ENCODE results near the gene TMEM164.
A peak's percentile ranks its signal among the peaks of the same experiment; 100 is the strongest.

TMEM164 gene

DNA sequence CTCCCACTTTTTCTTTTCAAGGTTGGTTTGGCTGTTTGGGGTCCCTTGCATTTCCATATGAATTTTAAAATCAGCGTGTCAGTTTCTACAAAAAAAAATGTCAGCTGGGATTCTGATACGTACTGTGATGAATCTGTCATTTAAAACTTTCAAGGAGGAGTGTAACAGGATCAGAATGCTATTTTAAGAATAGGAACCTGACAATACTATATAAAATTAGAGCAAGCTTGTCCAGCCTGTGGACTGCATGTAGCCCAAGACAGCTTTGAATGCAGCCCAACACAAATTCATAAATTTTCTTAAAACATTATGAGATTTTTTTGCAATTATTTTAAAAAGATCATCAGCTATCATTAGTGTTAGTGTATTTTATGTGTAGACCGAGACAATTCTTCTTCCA lies 56.5 kb downstream of the TMEM164 start:
- no peak for DNase-seq (ENCODE audit: low read depth, low spot score)
- no peak overlapping the region for H3K4me3 ChIP-seq (ENCODE audit: low read length)

DNA sequence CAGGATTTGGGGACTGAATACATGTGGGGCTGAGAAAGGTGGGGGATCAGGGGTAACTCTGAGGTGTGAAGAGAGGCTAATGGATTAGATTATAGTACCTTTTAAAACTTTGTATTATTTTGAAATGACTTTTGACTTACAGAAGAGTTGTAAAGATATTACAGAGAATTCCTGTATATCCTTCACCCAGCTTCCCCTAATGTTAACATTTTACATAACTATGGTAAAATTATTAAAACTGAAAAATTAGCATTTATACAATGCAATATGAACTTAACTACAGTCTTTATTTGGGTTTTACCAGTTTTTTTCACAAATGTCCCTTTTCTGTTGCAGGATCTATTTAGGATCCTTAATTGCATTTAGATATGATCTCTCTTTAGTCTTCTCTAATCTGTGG lies 57.4 kb downstream of the TMEM164 start:
- no peak overlapping the region for H3K4me3 ChIP-seq (ENCODE audit: low read length)
- DNase-seq (ENCODE audit: low read depth, low spot score), result no peak

DNA sequence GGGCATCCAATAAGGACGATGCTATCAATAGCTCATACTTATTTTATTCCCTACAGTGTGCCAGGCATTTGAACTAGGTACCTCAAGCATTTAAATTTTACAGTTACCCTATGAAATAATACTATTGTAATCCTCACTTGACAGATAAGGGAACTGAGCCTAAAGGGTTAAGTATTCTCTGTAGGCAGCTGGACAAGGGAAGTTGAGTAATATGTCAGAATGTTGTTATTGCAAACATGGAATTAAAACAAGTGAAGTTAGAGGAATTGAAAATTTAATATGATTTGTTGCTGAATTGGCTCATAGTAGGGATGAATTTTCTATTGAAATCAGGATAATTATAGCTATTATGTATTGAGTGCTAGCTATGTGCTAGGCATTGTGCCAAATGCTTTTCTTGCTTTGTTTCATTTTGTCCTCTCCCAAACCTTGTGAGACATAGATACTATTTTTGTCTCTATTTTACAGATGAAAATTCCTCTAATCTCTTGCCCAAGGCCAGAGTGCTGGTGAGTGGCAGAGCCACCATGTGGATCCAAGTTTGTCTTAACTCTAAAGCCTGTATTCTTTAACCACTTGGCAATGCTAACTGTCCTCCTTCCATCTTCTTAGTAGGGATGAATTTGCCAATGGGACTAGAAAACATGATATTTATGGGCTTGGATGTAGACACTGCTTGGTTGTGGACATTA lies 58.1 kb downstream of the TMEM164 start:
- DNase-seq (ENCODE audit: low read depth, low spot score), result no peak

DNA sequence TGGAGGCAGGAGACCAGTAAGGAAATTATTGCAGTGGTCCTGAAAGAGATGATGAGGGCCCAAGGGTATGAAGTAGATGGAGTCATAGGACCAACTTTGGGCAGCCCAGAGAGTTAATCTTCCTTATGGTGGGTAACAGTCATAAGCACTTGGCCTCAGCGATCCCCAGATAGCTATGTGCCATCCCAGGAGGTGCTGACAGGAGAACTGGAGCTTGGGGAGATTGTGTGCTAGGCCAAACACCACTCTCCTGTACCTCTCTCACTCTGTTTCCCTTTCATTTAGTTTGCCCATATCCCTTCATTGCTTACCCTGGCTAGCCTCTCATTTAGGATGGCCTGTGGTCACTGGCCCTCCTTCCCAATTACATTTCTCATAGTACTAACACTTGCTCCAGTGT lies 60.0 kb downstream of the TMEM164 start:
- no peak for DNase-seq (ENCODE audit: low read depth, low spot score)
- H3K4me3 ChIP-seq (ENCODE audit: low read length), result no peak overlapping the region

More for the DNA sequence above, 58.1 kb downstream of the TMEM164 start:
- H3K4me3 ChIP-seq (ENCODE audit: low read length), result no peak overlapping the region

DNA sequence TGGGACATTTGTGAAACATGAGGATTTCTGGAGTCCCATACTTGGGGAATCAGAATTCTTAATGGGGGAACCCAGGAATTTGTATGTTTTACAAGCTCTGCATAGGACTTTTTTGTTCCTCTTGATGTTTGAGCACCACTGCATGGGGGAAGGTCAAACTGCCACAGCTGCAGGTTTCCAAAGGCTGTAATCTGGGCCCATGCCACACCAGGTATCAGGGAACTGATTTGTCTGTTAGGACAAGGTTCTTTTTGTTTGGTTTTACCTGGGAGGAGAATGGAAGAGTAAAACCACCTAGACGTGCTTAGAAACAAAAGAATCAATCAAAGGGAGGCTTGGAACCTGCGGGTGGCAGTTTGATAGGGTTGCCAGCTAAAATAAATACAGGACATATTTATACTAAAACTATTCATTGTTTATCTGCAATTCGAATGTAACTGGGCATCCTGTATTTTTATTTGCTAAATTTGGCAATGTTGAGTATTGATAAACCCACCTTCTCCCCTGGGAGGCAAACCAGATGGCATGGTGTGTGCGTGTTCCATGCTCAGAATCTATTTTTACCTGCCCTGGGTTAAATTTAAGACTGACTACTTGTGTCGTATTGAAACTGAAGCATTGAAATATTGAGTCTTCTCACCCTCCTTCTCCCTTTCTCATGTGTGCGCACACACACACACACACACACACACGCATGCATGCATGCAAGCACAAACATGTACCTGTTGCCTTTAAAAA lies 63.7 kb downstream of the TMEM164 start:
- no peak overlapping the region for H3K4me3 ChIP-seq (ENCODE audit: low read length)
- no peak for DNase-seq (ENCODE audit: low read depth, low spot score)

DNA sequence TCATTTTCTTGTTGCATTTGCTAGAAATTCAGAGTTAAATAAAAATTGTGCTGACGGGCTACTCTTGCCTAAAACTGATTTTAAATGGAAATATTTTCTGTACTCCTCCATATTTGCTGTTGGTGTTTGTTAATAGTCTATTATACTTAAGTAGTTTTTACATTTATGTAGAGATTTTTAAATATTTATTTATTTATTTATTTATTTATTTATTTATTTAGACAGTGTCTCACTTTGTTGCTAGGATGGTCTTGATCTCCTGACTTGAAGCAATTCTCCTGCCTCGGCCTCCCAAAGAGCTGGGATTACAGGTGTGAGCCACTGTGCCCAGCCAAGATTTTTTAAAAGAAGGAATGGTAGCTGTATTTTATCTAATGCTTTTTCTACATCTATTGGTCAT lies 68.1 kb downstream of the TMEM164 start:
- H3K4me3 ChIP-seq (ENCODE audit: low read length), result no peak overlapping the region
- no peak for DNase-seq (ENCODE audit: low read depth, low spot score)

DNA sequence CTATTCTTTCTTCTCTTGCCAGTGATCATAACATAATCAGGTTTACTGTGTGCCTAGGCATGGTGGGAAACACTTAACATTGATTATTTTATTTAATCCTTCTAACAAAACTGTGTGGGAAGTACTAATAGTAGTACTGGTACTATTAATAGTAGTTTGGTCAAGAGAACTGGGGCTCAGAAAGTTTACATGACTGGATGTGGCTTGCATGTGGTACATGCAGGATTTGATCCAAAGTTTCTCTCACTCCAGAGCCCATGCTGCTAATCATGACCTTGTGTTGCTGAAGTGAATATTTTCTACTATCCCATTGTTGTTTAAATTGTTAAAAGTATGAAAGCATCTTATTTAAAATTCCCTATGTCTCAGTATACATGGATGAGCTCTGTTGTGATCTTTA lies 78.4 kb downstream of the TMEM164 start:
- H3K4me3 ChIP-seq (ENCODE audit: low read length), result no peak overlapping the region
- no peak for DNase-seq (ENCODE audit: low read depth, low spot score)

DNA sequence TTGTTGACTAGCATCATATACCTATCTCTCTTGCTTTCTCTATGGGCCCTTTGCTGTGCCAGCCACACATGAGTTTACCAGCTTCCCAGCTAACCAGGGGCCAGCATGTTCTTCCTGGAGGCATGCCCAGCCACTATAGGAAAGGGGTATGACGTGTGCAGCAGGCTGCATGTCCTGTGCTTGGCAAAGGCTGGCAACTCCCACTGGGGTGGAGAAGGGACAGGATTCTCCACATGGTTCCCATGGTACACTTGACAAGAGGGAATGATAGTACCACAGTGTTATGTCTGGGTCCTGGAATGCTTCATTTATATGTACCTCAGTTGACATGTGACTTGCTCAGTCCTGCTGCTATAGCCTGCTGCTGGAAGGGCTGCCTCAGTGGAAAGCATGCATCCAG lies 78.8 kb downstream of the TMEM164 start:
- no peak overlapping the region for H3K4me3 ChIP-seq (ENCODE audit: low read length)
- no peak for DNase-seq (ENCODE audit: low read depth, low spot score)

DNA sequence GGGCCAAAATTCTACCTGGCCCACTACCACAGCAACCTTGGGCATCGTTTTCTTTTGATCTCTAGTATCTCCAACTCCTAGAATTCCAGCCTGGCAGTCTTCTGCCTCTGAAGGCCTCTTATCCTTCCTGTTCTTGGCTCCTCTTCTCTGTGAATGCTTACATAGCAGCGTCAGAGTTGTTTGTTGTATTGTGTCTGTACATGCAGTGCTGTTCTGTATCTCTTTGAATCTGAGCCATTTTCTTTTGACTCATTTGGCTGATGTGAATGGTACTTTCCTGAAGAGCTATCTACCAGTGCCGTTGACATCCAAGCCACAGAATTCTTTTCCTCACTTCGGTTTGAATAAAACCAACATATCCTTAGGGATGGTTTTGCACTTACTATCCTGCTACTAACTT lies 79.2 kb downstream of the TMEM164 start:
- no peak overlapping the region for H3K4me3 ChIP-seq (ENCODE audit: low read length)
- DNase-seq (ENCODE audit: low read depth, low spot score), result no peak

DNA sequence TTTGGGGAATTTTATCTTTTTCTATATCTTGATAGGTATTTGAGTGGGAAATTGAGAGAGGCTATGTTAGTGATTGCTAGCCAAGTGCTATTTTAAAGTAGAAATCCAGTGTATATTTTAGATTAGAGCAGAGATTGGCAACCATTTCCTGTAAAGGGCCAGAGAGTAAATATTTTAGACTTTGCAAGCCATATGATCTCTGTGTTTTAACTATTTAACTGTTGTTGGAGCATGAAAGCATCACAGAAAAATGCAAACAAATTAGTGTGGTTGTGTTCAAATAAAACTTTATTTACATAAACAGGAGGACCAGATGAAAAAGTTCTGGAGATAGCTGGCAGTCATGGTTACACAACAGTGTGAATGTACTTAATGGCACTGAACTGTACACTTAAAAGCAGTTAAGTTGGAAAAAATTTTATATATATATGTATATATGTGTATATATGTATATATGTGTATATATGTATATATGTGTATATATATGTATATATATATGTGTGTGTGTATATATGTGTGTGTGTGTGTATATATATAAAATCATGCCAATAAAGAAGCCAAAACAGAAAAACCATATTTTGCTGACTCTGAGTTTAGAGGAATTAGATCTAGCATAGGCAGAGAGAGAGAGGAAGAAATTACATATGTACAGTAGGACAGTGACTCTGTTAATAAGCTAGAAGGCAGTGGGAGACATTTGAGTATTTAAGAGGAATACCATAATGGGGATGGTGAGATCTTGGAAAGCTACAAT lies 83.4 kb downstream of the TMEM164 start:
- no peak overlapping the region for H3K4me3 ChIP-seq (ENCODE audit: low read length)
- no peak for DNase-seq (ENCODE audit: low read depth, low spot score)

DNA sequence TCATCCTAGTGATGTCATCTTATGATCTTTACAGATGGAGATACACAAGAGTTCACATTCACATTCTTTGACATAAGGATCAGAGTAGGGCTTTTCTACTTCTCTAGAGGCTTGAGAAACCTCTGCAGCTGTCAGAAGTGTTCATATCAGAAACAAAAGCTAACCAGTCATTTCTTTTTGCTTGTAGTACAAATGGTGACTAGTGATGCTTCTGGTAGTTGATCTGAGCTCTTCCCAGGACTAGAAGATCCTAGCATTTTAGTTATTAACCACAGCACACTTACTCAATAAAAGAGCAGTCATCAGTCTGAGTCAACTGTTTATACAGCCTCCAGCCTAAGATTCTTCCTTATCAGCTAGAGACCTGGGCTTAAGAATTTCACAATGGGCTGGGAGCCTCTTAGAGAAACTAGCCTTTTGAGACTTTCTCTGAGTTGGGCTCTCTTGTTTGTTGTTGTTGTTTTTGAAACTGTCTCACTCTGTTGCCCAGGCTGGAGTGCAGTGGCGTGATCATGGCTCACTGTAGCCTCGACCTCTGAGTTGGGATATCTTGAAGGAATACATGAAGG lies 84.1 kb downstream of the TMEM164 start:
- no peak overlapping the region for H3K4me3 ChIP-seq (ENCODE audit: low read length)

DNA sequence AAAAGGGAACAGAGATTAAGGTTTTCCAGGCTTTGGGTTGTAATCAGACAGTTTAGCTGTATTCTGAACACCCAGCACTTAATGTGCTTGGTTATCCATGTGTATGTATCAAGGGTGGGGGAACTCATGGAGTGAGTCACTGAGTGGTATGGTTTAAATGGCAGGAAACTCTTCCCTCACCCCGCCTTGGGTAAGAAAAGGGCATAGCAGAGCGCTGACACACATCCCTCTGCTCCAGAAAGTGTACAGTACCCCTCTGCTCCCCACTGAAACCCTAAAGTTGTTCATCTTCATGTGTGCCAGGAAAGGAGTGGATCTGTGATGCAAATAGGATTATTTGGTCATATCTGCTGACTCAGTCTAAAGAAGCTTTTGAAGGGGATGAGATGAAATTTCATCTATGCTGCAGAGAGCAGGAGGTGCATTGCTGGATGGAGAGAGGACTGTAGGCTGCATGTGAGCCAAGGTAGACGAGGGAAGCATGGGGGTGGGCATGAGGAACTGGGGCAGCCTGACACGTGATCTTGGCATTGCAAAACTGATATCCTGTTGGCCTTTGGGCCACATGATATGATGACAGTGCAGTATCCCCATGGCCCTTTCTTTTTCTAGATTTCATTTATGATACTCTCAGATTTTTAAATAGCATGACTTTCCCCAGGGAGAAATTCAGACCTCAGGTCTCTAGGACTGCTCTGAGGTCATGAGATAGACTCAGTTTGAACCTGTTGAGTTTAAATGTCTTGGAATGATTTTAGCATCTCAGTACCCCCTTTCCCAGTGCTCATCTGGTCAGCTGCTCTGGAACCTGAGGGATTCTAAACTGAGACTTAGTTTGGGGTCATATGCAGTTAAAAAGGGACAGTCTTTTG lies 84.8 kb downstream of the TMEM164 start:
- H3K4me3 ChIP-seq (ENCODE audit: low read length), result no peak overlapping the region
- DNase-seq (ENCODE audit: low read depth, low spot score), result no peak

More for the DNA sequence above, 84.1 kb downstream of the TMEM164 start:
- DNase-seq (ENCODE audit: low read depth, low spot score), result no peak

DNA sequence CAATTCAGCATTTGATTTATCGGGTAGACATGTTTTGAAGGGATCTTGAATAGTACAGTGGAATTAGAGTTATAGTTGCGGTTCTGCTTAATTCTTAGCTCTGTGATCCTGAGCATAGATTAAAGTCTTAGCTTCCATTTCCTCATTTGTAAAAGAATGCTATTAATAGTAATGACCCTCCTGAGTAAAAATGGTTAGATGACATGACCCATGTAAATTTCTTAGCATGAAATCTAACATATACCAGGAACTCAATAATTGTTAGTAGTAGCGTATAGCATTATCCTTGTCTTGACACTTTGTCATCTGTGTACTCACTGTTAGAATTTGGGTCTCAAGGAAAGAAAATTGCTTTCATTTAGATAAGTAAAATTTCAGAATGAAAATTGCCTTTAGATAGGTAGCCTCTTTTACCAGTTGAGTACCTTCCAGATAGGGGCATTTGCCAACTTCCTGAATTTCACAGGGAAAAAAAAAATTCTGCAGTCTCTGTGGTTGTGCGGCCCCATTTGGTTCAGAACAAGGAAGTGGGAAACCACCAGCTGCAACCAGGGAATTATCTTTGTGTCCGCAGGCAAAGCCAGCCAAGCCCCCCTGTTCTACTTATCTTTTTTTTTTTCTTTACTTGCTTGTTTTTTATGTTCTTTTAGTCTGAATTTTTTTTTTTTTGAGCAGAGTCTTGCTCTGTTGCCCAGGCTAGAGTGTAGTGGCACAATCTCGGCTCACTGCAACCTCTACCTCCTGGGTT lies 86.9 kb downstream of the TMEM164 start:
- peak; percentile 74 for DNase-seq (ENCODE audit: low read depth, low spot score)
- H3K4me3 ChIP-seq (ENCODE audit: low read length), result no peak overlapping the region

DNA sequence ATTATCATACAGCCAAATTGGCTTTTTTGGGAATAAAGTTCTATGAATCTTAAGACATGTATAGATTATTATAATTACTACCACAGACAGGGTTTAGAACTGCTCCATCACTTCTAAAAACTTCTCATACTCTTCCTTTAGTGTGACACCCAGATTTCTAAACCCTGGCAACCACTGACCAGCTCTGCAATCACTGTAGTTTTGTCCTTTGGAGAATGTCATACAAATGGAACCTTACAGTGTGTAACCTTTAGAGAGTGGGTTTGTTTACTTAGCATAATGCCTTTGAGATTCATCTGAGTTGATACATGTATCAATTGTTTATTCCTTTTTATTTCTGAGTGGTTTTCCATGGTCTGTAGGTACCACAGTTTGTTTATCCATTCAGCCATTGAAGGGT lies 95.0 kb downstream of the TMEM164 start:
- no peak overlapping the region for H3K4me3 ChIP-seq (ENCODE audit: low read length)
- no peak for DNase-seq (ENCODE audit: low read depth, low spot score)

DNA sequence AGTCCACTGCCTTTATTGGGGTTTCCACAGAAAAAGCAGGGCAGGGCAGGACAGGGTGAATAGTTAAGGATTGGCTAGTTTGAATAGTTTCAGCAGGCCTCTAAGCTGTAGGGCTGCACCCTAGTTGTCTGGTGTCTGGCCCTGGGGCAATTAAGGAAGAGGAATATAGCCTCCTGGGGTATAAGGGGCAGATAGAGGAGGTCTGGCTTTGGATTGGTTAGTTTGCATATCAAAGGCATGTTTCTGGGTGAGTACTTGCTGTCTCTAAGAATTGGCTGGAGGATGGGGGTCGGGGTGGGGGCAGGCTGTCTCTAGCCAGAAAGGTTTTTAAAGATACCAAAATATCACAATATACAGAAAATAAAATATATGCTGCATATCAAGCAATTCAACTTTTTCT lies 100.4 kb downstream of the TMEM164 start:
- DNase-seq (ENCODE audit: low read depth, low spot score), result no peak
- no peak overlapping the region for H3K4me3 ChIP-seq (ENCODE audit: low read length)

DNA sequence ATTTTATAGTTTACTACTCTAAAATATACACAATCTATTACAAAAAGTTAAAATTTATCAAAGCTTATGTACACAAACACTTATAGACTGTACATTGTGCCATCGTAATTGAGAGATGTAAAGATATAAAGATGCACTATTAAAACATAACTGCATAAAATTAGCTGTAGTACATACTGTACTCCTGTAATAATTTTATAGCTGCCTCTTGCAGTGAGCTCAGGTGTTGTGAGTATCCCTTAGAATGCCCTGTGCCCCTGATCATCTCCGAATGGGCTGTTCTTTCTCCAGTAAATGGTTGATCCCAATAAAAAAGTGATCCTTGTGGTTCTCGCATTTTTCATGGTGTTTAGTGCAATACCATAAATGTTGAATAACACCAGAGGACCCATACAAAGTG lies 101.2 kb downstream of the TMEM164 start:
- H3K4me3 ChIP-seq (ENCODE audit: low read length), result no peak overlapping the region
- DNase-seq (ENCODE audit: low read depth, low spot score), result no peak

DNA sequence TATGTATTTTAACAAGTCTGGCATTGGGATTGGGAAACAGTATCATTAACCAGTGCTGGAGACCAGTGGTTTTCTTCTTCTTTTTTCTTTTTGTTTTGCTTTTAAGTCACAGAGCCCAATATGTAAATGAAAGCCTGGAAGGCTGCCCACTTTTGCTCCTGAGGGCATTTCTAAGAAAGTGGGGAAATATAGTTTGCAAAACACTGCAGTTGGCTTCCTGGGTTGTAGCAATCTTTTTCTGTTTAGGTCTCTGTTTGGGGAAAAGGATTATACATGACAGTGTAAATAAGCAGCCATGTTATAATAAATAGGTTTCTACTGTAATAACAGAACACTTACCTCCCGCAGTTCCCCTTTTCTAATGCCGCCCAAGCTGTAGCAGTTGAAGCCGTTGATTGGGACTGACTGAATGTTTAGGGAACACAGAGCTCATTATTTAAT lies 105.5 kb downstream of the TMEM164 start:
- no peak for DNase-seq (ENCODE audit: low read depth, low spot score)
- no peak overlapping the region for H3K4me3 ChIP-seq (ENCODE audit: low read length)

DNA sequence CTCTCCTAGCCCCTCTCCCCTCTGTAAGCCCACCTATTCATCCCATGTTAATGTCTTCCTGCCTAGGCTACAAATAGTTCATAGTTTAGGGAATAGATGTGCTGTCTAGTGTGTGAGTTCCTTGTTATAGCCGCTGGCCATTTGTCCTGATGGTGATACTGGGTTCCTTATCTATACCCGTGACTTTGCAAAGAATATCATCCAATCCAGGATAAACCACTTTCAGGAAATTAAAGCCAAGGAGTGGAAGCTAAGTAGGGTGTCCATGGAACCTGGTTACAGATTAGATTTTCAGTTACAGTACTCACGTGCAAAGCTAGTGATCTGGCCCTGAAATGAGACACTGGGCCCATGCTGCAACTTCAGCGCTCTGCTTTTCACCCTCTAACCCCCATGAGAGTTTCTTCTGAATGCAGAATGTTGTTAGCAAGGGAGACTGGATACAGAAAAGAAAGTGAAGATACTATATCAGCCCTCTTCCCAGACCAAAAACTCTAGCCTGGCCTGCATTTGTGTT lies 111.4 kb downstream of the TMEM164 start:
- DNase-seq (ENCODE audit: low read depth, low spot score), result no peak
- no peak overlapping the region for H3K4me3 ChIP-seq (ENCODE audit: low read length)

Data from Jurkat, Clone E6-1 (cell line).